ENCODE data around the gene DDX52.

- TF ChIP-seq CTCF (IDR thresholded peaks at IDR 0.05; ENCODE audit: control extremely low read depth in 1 of 3, insufficient read depth in 1 of 3, low read depth in 1 of 3, low read length in 3 of 3) (peak in 1 of 3 experiments; percentile 5; a peak in 1 of 4 replicates), YY1 (IDR thresholded peaks at IDR 0.05; ENCODE audit: low read depth, low read length) (no peak), ATF3 (IDR thresholded peaks at IDR 0.05; ENCODE audit: insufficient read depth, low read depth, low read length) (no peak), GABPA (IDR thresholded peaks at IDR 0.05; ENCODE audit: borderline replicate concordance, insufficient read depth, low read length) (no peak), TBP (IDR thresholded peaks at IDR 0.05; ENCODE audit: low read depth, low read length) (no peak), SP1 (IDR thresholded peaks at IDR 0.05; ENCODE audit: low read depth, low read length) (no peak), HDAC6 (IDR thresholded peaks at IDR 0.05; ENCODE audit: low read depth, low read length) (no peak), CHD2 (IDR thresholded peaks at IDR 0.05; ENCODE audit: low read length) (no peak)
These were observed 16.7 kb upstream of the DDX52 start for GRCh38 chr17:37659925-37660324.

Data from H1 (cell line).